ENCODE measurements around the gene ZNF37A.
"Not testable (repeated sequence)": the region's sequence is repeated elsewhere in the genome, so short reads cannot be mapped to it uniquely, and the experiment has no call there.

ZNF37A gene

GRCh38 chr10:38094158-38094926 is at the start of gene ZNF37A:
TSS of gene ZNF37A (plus strand) at chr10:38094337. CDS start at chr10:38096618, 2,281 bp downstream.
- in situ Hi-C loops (cut with MboI; ENCODE audit: low sequenced_read_pairs) = no loop called here

- in situ Hi-C loops (cut with MboI; ENCODE audit: low sequenced_read_pairs) = no loop called here
These were observed 49.0 kb upstream of the ZNF37A start for GRCh38 chr10:38045129-38045528.

DNA sequence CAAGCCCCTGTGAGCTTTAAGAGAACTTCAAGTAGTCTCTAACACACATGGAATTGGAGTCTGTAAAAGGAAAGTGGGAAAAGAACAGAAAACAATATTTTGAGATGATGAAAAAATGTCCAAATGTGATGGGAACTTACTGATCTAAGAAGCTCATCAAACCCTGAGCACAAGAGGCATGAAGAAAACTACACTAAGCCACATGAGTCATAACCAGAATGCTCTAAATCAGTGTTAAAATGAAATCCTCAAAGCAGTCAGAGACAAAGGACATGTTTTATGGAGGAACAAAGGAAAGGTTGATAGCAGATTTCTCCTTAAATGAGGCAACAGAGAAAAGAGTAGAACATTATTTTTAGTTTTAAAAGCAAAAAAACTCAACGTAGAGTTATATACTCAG is 46.5 kb upstream of the ZNF37A start:
- in situ Hi-C loops (cut with MboI; ENCODE audit: low sequenced_read_pairs) = no loop called here

GRCh38 chr10:38050212-38050611 is 43.9 kb upstream of the ZNF37A start:
- in situ Hi-C loops (cut with MboI; ENCODE audit: low sequenced_read_pairs) = no loop called here

- in situ Hi-C loops (cut with MboI; ENCODE audit: low sequenced_read_pairs) = no loop called here
These were observed 39.8 kb upstream of the ZNF37A start for GRCh38 chr10:38054361-38054797.

GRCh38 chr10:38055274-38055894 is 38.8 kb upstream of the ZNF37A start:
- in situ Hi-C loops (cut with MboI; ENCODE audit: low sequenced_read_pairs) = not testable (repeated sequence)

DNA sequence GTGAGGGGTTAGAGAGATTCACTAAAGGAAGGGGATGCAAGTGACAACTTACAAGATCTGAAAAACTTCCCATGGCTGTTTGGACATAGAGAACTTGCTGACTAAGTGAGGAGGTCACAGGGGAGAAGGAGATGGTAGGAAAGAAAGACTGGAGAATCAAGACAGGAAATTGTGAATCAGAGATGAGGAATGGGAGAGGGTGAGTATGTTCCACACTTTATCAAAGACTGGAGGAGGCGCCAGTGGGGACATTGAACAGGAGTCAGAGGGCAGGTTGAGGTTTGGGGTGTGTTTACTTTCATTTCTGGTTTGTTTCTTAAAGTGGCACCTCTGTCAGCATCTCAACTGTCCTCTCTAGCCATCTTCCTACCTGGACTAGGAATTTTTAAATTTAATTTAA is 24.5 kb upstream of the ZNF37A start:
- in situ Hi-C loops (cut with MboI; ENCODE audit: low sequenced_read_pairs) = not testable (repeated sequence)

DNA sequence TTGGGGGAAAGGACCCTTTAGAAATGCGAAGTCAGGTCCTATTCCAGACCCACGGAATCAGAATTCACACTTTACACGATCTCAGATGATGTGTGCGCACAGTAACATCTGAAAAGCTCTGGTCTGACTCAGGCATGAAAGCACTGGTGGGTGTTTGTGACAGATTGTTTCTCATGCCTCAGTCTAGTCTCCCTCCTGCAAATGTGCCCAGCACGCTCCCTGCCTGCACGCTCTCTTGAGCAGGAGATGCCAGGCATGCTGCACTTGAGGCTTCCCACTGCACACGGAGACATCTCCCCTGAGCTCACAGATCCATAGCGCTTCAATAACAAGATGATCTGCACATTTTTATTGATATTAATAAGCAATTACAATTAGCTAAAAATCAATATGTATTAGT is 23.6 kb upstream of the ZNF37A start:
- in situ Hi-C loops (cut with MboI; ENCODE audit: low sequenced_read_pairs) = no loop called here

GRCh38 chr10:38072552-38072951 is 21.6 kb upstream of the ZNF37A start:
- in situ Hi-C loops (cut with MboI; ENCODE audit: low sequenced_read_pairs) = no loop called here

DNA sequence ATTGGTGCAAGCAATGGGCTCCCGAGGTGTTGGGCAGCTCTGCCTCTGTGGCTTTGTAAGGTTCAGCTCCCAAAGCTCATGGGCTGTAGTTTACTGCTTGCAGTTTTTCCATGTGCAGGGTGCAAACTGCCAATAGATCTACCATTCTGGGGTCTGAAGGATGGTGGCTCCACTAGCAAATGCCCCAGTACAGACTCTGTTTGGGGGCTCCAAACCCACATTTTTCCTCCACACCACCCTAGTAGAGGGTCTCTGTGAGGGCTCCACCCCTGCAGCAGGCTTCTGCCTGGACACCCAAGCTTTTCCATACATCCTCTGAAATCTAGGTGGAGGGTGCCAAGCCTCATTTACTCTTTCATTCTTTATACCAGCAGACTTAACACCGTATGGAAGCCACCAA is 17.4 kb upstream of the ZNF37A start:
- in situ Hi-C loops (cut with MboI; ENCODE audit: low sequenced_read_pairs) = no loop called here

- in situ Hi-C loops (cut with MboI; ENCODE audit: low sequenced_read_pairs) = not testable (repeated sequence)
These were observed 819 bp upstream of the ZNF37A start for GRCh38 chr10:38093318-38093717.

GRCh38 chr10:38093816-38094157 is 350 bp upstream of the ZNF37A start:
- in situ Hi-C loops (cut with MboI; ENCODE audit: low sequenced_read_pairs) = no loop called here

DNA sequence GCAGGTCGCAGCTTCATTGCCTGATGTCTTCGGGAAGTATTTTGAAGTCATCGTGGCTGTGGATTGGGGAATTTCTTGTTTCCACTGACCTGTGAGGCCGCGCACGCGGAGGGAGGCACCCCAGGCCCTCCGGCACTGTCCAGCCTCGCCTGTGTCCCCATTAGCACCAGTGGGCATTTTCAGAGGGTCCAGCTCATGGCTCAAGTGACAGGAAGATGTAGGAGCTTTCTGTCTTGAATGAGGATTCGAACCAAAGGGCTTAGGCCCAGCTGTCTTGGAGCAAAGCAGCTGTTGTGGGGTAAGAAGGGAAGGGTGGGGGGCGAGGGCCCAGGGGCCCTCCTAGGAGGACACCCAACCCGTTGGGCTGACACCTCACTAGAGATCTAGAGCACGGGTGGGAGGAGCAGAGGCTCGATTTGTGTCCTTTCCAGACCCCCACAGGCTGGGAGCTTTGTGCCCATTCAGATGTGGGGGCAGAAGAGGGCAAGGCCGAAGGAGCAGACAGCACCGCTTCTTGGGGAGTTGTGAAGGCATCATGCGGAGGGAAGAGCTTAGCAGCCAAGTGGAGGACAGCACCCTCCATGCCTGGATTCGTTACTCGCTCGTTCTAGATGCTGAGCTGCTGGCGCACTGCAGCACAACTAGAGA is 914 bp downstream of the ZNF37A start:
- in situ Hi-C loops (cut with MboI; ENCODE audit: low sequenced_read_pairs) = no loop called here

DNA sequence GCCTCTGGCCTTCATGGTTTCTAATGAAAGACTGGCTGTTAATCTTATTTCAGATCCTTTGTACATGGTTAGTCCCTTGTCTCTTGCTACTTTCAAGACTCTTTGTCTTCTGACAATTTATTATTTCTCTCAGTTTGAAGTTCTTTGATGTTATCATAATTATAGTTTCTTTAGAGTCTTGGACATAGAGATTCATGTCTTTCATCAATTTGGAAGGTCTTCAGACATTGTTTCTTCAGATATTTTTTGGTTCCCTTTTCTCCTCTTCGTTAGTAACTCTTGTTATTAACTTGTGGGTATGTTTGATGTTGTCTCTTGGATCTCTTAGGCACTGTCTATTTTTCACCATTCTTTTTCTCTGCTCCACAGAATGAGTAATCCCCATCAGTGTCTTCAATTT is 8.7 kb downstream of the ZNF37A start:
- in situ Hi-C loops (cut with MboI; ENCODE audit: low sequenced_read_pairs) = no loop called here

GRCh38 chr10:38103756-38104155 is 9.6 kb downstream of the ZNF37A start:
- in situ Hi-C loops (cut with MboI; ENCODE audit: low sequenced_read_pairs) = no loop called here

- in situ Hi-C loops (cut with MboI; ENCODE audit: low sequenced_read_pairs) = no loop called here
These were observed 18.0 kb downstream of the ZNF37A start for GRCh38 chr10:38112159-38112558.

GRCh38 chr10:38118072-38118807 is 24.1 kb downstream of the ZNF37A start:
- in situ Hi-C loops (cut with MboI; ENCODE audit: low sequenced_read_pairs) = no loop called here

GRCh38 chr10:38119038-38119437 is 24.9 kb downstream of the ZNF37A start:
- in situ Hi-C loops (cut with MboI; ENCODE audit: low sequenced_read_pairs) = no loop called here

- in situ Hi-C loops (cut with MboI; ENCODE audit: low sequenced_read_pairs) = no loop called here
These were observed 33.7 kb downstream of the ZNF37A start for GRCh38 chr10:38127812-38128211.

DNA sequence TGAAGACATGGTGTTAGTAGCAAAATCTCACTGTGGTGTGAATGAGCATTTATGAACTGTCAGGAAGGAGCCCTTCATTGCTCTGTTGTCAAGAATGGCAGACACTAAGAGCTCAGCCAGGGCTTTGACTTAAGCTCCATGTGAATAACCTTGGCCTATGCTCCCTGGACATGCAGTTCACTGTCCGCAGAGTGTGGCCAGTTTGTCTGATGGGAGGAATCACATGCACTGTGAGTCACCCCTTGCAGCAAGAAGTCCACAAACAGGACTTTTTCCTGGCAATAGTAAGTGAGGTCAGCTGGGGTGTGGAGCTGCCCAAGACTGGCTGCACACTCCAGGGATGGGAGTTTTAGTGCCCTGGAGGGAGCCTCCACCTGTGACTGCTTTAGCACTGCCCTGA is 49.5 kb downstream of the ZNF37A start:
- in situ Hi-C loops (cut with MboI; ENCODE audit: low sequenced_read_pairs) = no loop called here

- in situ Hi-C loops (cut with MboI; ENCODE audit: low sequenced_read_pairs) = no loop called here
These were observed 52.6 kb downstream of the ZNF37A start for GRCh38 chr10:38146579-38147333.
